HEK293 (cell line): ENCODE results near the gene JOSD1.
A peak's percentile ranks its signal among the peaks of the same experiment; 100 is the strongest.

Source experiments
- CTCF ChIA-PET: fragments of 350-600 bp; formaldehyde crosslinking; extraction: SDS; loops from one replicate; lab custom pipeline; 2021; ENCODE audit warnings: antibody characterized with exemption; lab: Yijun Ruan, JAX
- POLR2A ChIA-PET: fragments of 300-600 bp; formaldehyde crosslinking; extraction: SDS; loops from one replicate; lab custom pipeline; 2020; ENCODE audit warnings: antibody characterized with exemption, inconsistent platforms; lab: Yijun Ruan, JAX
- H3K27ac ChIP-seq: fragments of 200-500 bp; sonication (Bioruptor generic); 2 replicates; pipeline ENCODE4 v1.5.1; 2014; ENCODE audit warnings: low read depth, low read length, control low read depth, inconsistent platforms; ENCODE audit errors: extremely low read depth
- H3K36me3 ChIP-seq, 2 experiments: fragments of 200-500 bp in 1 of 2; sonication (Bioruptor generic) in 1 of 2; 1 replicate in 1 of 2; 2 replicates in 1 of 2; pipeline ENCODE4 v1.5.1; 2014 to 2017; ENCODE audit warnings: inconsistent platforms in 2 of 2, low read length in 2 of 2; ENCODE audit not compliant: control insufficient read depth in 2 of 2, insufficient read depth in 1 of 2
- H3K4me1 ChIP-seq: fragments of 200-500 bp; sonication (Bioruptor generic); 2 replicates; pipeline ENCODE4 v1.5.1; 2014; ENCODE audit warnings: mild to moderate bottlenecking, low read length, inconsistent platforms; ENCODE audit not compliant: control insufficient read depth, insufficient read depth
- H3K4me3 ChIP-seq: 2 replicates; pipeline ENCODE4 v1.5.1; 2011; ENCODE audit warnings: low read depth, mild to moderate bottlenecking, control low read depth, low read length, moderate library complexity
- H3K9me3 ChIP-seq: fragments of 200-500 bp; sonication (Bioruptor generic); 2 replicates; pipeline ENCODE4 v1.5.1; 2014; ENCODE audit warnings: low read depth, low read length, inconsistent platforms; ENCODE audit not compliant: control insufficient read depth, insufficient read depth
- EGR2 ChIP-seq: fragments of 450-650 bp; formaldehyde crosslinking; IDR thresholded peaks from 2 replicates; pipeline ENCODE4 v1.5.1; 2016; ENCODE audit warnings: low read depth, missing biosample characterization, missing genetic modification characterization
- RBAK ChIP-seq: fragments of 450-650 bp; formaldehyde crosslinking; IDR thresholded peaks from 2 replicates; pipeline ENCODE4 v1.5.1; 2016; ENCODE audit warnings: missing biosample characterization, missing genetic modification characterization
- SCRT1 ChIP-seq: fragments of 450-650 bp; formaldehyde crosslinking; IDR thresholded peaks from 2 replicates; pipeline ENCODE4 v1.5.1; 2016; ENCODE audit warnings: missing biosample characterization, missing genetic modification characterization, borderline replicate concordance
- SCRT2 ChIP-seq: fragments of 450-650 bp; formaldehyde crosslinking; IDR thresholded peaks from 2 replicates; pipeline ENCODE4 v1.5.1; 2016; ENCODE audit warnings: missing biosample characterization, missing genetic modification characterization
- WT1 ChIP-seq: fragments of 450-650 bp; formaldehyde crosslinking; IDR thresholded peaks from 2 replicates; pipeline ENCODE4 v1.5.1; 2016; ENCODE audit warnings: missing biosample characterization, missing genetic modification characterization
- ZBTB11 ChIP-seq: fragments of 450-650 bp; formaldehyde crosslinking; conservative IDR thresholded peaks from 2 replicates; pipeline ENCODE4 v1.5.1; 2016; ENCODE audit warnings: low read depth, missing biosample characterization, missing genetic modification characterization
- ZBTB6 ChIP-seq: fragments of 450-650 bp; formaldehyde crosslinking; IDR thresholded peaks from 2 replicates; pipeline ENCODE4 v1.5.1; 2017; ENCODE audit warnings: missing biosample characterization, missing genetic modification characterization
- ZFHX2 ChIP-seq: fragments of 450-650 bp; formaldehyde crosslinking; conservative IDR thresholded peaks from 2 replicates; pipeline ENCODE4 v1.5.1; 2016; ENCODE audit warnings: missing biosample characterization, missing genetic modification characterization
- ZFP69B ChIP-seq: fragments of 450-650 bp; formaldehyde crosslinking; IDR thresholded peaks from 2 replicates; pipeline ENCODE4 v1.5.1; 2016; ENCODE audit warnings: missing biosample characterization, missing genetic modification characterization
- ZIC2 ChIP-seq: fragments of 450-650 bp; formaldehyde crosslinking; IDR thresholded peaks from 2 replicates; pipeline ENCODE4 v1.5.1; 2016; ENCODE audit warnings: missing biosample characterization, missing genetic modification characterization
- ZNF175 ChIP-seq: fragments of 450-650 bp; formaldehyde crosslinking; IDR thresholded peaks from 2 replicates; pipeline ENCODE4 v1.5.1; 2016; ENCODE audit warnings: missing biosample characterization, missing genetic modification characterization
- ZNF19 ChIP-seq: fragments of 450-650 bp; formaldehyde crosslinking; IDR thresholded peaks from 2 replicates; pipeline ENCODE4; 2016; ENCODE audit warnings: missing biosample characterization, missing genetic modification characterization, low read depth
- ZNF239 ChIP-seq: fragments of 450-650 bp; formaldehyde crosslinking; IDR thresholded peaks from 2 replicates; pipeline ENCODE4 v1.5.1; 2016; ENCODE audit warnings: missing biosample characterization, missing genetic modification characterization
- ZNF24 ChIP-seq: fragments of 450-650 bp; formaldehyde crosslinking; IDR thresholded peaks from 2 replicates; pipeline ENCODE4 v1.5.1; 2016; ENCODE audit warnings: missing biosample characterization, missing genetic modification characterization
- ZNF529 ChIP-seq: fragments of 450-650 bp; formaldehyde crosslinking; IDR thresholded peaks from 2 replicates; pipeline ENCODE4 v1.5.1; 2017; ENCODE audit warnings: missing genetic modification characterization, missing biosample characterization; ENCODE audit not compliant: insufficient replicate concordance
- ZNF548 ChIP-seq: fragments of 450-650 bp; formaldehyde crosslinking; IDR thresholded peaks from 2 replicates; pipeline ENCODE4 v1.5.1; 2016; ENCODE audit warnings: missing biosample characterization, missing genetic modification characterization
- ZNF558 ChIP-seq: fragments of 450-650 bp; formaldehyde crosslinking; IDR thresholded peaks from 2 replicates; pipeline ENCODE4 v1.5.1; 2016; ENCODE audit warnings: missing biosample characterization, missing genetic modification characterization
- ZNF600 ChIP-seq: fragments of 450-650 bp; formaldehyde crosslinking; IDR thresholded peaks from 2 replicates; pipeline ENCODE4 v1.5.1; 2016; ENCODE audit warnings: missing biosample characterization, missing genetic modification characterization
- ZNF610 ChIP-seq: fragments of 450-650 bp; formaldehyde crosslinking; IDR thresholded peaks from 2 replicates; pipeline ENCODE4 v1.5.1; 2016; ENCODE audit warnings: missing biosample characterization, missing genetic modification characterization, borderline replicate concordance
- ZNF677 ChIP-seq: fragments of 450-650 bp; IDR thresholded peaks from 2 replicates; pipeline ENCODE4 v1.5.0; 2018; ENCODE audit warnings: missing biosample characterization, mild to moderate bottlenecking, missing genetic modification characterization, moderate library complexity
- ZNF792 ChIP-seq: fragments of 450-650 bp; formaldehyde crosslinking; IDR thresholded peaks from 2 replicates; pipeline ENCODE4 v1.5.1; 2016; ENCODE audit warnings: missing biosample characterization, missing genetic modification characterization
- ZSCAN30 ChIP-seq: fragments of 450-650 bp; IDR thresholded peaks from 2 replicates; pipeline ENCODE4 v1.5.1; 2018; ENCODE audit warnings: missing biosample characterization, mild to moderate bottlenecking, missing genetic modification characterization, moderate library complexity
- TF ChIP-seq, protein P1 (sequence below): fragments of 450-650 bp; formaldehyde crosslinking; IDR thresholded peaks from 2 replicates; pipeline ENCODE4 v1.5.1; 2016; ENCODE audit warnings: missing biosample characterization, missing genetic modification characterization

The JOSD1 gene

DNA sequence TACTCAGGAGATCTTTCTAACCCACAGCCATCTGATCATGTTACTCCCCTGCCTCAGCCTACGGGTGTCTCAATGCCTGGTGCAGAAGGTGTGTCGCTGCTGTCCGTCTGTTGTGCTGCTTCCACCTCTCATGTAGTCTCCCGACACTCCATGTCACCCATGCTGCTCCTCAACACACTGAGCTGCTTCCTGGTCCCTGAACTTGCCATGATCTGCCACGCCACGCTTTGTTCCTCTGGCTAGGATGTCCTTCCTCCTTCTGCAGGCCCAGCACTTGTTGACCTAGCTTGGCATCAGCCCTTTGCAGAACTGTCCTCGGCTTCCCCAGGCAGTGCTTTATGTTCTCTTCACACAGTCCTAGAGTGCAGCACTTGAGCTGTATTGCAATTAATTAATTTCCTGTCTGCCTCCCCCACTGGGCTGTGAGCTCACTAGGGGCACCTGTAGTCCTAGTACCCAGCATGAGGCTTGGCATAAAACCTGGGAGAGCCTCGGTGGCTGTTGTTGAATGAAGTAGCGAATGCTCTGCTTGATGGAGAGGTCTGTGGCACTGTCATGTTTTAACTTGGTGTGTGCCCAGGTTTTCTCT is 14.5 kb upstream of the JOSD1 start:
- ChIA-PET POLR2A (interaction anchor here (1.4 to 2.7 kb wide), 2 partner anchors 9 to 19 kb away, joined by 3 to 17 read pairs; partner anchors contain the start of gene GTPBP1), CTCF (interaction anchor here (0.5 to 3.2 kb wide), 8 partner anchors 10 to 618 kb away, joined by 3 to 12 read pairs (median 3); no protein-coding TSS in a partner anchor)
- H3K4me1 ChIP-seq: peaks cover 12% of the 10 kb centered on the region
- peaks cover 13 to 69% of the 10 kb centered on the region in 2 experiments; a peak in 2 of 3 replicates for H3K36me3 ChIP-seq
- no peak overlapping the region for H3K4me3 ChIP-seq
- H3K9me3 ChIP-seq: no peaks in the 10 kb centered on the region
- TF ChIP-seq ZIC2 (tag by site-specific recombination) (peak; percentile 92), ZNF610 (tag by site-specific recombination) (no peak), ZNF600 (peak; percentile 52; the same call in 1 of the 2 replicates), ZNF19 (tag by site-specific recombination) (no peak), ZNF24 (no peak), ZNF548 (no peak), ZNF677 (no peak), SCRT2 (tag by site-specific recombination) (peak; percentile 87), ZBTB6 (no peak), SCRT1 (tag by site-specific recombination) (0 out of 2 replicates have a peak, but pooled peaks have one; percentile 32)
- H3K27ac ChIP-seq: no peak overlapping the region

DNA sequence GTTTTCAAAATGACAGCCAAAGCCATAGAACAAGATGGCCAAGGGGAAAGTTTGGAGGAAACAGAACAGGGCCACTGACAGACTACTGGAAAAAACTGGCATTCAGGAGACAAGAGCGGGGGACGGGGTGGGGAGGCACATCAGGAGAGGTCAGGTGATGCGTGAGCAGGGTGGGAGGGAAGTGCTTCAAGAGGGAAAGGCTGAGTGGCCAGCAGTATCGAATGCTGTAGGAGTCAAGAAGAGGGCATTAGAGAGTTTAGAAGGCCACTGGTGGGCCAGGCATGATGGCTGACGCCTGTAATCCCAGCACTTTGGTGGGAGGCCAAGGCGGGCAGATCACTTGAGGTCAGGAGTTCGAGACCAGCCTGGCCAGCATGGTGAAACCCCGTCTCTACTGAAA is 13.2 kb upstream of the JOSD1 start:
- ChIA-PET CTCF (interaction anchor here (0.6 to 3.2 kb wide), 4 partner anchors 8 to 1241 kb away, joined by 3 to 12 read pairs (median 4); partner anchors contain the start of gene GTPBP1), POLR2A (interaction anchor here (0.7 to 2.7 kb wide), 3 partner anchors 8 to 366 kb away, joined by 3 to 17 read pairs (median 3); partner anchors contain the start of gene GTPBP1)
- peaks cover 12% of the 10 kb centered on the region for H3K4me1 ChIP-seq
- no peak overlapping the region for H3K4me3 ChIP-seq
- H3K27ac ChIP-seq: no peak overlapping the region
- H3K36me3 ChIP-seq: peaks cover 8 to 73% of the 10 kb centered on the region in 2 experiments; a peak in 2 of 3 replicates
- H3K9me3 ChIP-seq: no peaks in the 10 kb centered on the region
- TF ChIP-seq ZNF529 (tag by site-specific recombination) (no peak), EGR2 (tag by site-specific recombination) (peak; percentile 30; the same call in 1 of the 2 replicates), ZBTB11 (tag by site-specific recombination) (no peak), ZNF175 (tag by site-specific recombination) (no peak), RBAK (tag by site-specific recombination) (no peak), ZNF239 (tag by site-specific recombination) (no peak), ZSCAN30 (tag by site-specific recombination) (no peak), ZFHX2 (tag by site-specific recombination) (peak; percentile 5), ZNF558 (tag by site-specific recombination) (no peak), ZNF792 (tag by site-specific recombination) (no peak), ZFP69B (no peak), WT1 (tag by site-specific recombination) (no peak)
- TF ChIP-seq, protein P1, sequence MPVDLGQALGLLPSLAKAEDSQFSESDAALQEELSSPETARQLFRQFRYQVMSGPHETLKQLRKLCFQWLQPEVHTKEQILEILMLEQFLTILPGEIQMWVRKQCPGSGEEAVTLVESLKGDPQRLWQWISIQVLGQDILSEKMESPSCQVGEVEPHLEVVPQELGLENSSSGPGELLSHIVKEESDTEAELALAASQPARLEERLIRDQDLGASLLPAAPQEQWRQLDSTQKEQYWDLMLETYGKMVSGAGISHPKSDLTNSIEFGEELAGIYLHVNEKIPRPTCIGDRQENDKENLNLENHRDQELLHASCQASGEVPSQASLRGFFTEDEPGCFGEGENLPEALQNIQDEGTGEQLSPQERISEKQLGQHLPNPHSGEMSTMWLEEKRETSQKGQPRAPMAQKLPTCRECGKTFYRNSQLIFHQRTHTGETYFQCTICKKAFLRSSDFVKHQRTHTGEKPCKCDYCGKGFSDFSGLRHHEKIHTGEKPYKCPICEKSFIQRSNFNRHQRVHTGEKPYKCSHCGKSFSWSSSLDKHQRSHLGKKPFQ: no peak
